ENCODE measurements around the gene UST.
A peak's percentile ranks its signal among the peaks of the same experiment; 100 is the strongest.
"Not testable (repeated sequence)": the region's sequence is repeated elsewhere in the genome, so short reads cannot be mapped to it uniquely, and the experiment has no call there.

The UST gene

GRCh38 chr6:149098700-149099276 is 352.0 kb downstream of the UST start:
- no peak for DNase-seq

GRCh38 chr6:149102324-149102723 is 355.5 kb downstream of the UST start:
- DNase-seq = no peak

GRCh38 chr6:149103950-149104349 is 357.1 kb downstream of the UST start:
- DNase-seq = not testable (repeated sequence)

- DNase-seq = no peak
Observed at GRCh38 chr6:149107520-149107919, 360.7 kb downstream of the UST start.

- DNase-seq = no peak
Observed at GRCh38 chr6:149108038-149108748, 361.4 kb downstream of the UST start.

- DNase-seq = no peak
Observed at GRCh38 chr6:149108749-149109100, 361.9 kb downstream of the UST start.

GRCh38 chr6:149109397-149110070 is 362.7 kb downstream of the UST start:
- no peak for DNase-seq

GRCh38 chr6:149111556-149112115 is 364.8 kb downstream of the UST start:
- DNase-seq = no peak

- peak in 1 of 5 donors; percentile 58 for DNase-seq
Observed at GRCh38 chr6:149112976-149113375, 366.1 kb downstream of the UST start.

- DNase-seq = no peak
Observed at GRCh38 chr6:149114167-149114566, 367.3 kb downstream of the UST start.

- no peak for DNase-seq
Observed at GRCh38 chr6:149118737-149119653, 372.2 kb downstream of the UST start.

GRCh38 chr6:149122850-149123821 is 376.3 kb downstream of the UST start:
- DNase-seq = no peak

- no peak for DNase-seq
Observed at GRCh38 chr6:149125309-149125708, 378.5 kb downstream of the UST start.

All from T-helper 1 cell (primary cell).